Activated CD8-positive, alpha-beta memory T cell treated with anti-CD3 and anti-CD28 coated beads for 24 hours (primary cell): Measurements from ENCODE around the gene DVL2.
"Not testable (repeated sequence)": the region's sequence is repeated elsewhere in the genome, so short reads cannot be mapped to it uniquely, and the experiment has no call there.

Experiments
- DNase-seq: peaks from one replicate; pipeline ENCODE4 v3.0.0-alpha.2; 2020

Gene DVL2

DNA sequence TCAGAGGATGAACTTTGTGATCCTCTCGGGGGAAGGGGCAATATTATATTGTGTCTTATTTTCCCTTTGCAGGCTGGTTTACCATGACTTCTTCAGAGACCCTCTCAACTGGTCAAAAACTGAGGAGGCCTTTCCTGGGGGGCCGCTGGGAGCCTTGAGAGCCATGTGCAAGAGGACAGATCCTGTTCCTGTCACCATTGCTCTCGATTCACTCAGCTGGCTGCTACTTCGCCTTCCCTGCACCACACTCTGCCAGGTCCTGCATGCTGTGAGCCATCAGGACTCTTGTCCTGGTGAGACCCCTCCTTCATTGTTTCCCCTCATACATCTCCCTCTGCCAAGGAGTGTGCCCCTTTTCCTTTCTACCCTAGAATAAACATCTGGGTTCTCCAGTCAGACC, 20.2 kb upstream of the DVL2 start:
- DNase-seq, result no peak

DNA sequence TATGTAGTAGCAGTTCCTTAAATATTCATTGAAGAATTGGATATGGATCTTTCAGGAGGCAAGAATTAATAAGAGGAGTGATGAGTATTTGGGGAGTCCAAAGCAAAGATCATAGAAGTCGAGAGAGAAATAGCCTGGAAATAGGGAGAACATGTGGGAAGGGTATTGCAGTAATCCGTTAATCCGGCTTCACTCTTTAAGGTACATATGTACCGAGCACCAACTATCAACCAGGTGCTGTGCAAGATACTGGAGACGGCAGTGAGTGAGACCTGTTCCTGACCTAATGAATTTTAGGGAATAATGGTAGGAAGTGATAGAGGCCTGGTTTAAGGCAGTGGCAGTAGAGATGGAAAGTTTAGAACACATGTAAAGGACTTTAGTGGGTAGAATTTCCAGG, 18.8 kb upstream of the DVL2 start:
- no peak for DNase-seq

DNA sequence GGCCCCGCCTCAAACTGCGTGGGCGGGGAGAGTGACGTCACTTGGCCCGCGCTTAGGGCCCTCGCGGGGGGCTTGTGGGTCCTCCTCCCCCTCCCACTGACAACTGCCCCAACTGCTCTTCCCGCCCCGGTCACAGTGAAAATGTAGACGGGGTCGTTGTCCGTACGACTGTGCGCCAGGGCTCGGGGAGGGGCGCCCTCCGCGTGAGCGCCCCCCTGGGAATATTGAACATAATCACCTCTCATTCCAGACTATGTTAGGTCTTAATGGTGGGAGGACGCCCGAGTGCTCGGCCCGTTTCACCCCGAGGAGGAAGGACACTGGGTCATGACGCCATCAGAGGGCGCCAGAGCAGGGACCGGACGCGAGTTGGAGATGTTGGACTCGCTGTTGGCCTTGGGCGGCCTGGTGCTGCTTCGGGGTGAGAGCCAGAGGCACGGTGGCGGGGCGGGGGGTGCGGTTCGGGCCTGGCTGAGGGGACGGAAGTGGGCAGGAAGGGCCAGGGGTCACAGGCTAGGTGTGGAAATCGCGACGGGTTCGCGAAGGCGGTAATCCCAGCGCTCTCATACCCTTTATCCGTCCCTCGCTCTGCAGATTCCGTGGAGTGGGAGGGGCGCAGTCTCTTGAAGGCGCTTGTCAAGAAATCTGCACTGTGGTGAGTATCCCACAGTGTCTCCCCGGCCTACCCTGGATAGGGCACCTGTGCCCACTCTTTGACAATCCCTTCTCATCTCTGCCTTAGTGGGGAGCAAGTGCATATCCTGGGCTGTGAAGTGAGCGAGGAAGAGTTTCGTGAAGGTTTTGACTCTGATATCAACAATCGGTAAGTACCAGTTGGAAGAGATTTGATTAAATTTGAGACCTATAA, 18.1 kb upstream of the DVL2 start, which contains the start of gene ELP5:
ELP5 (plus strand) TSS at position 40 of the 868 bp plus-strand sequence; CDS start at position 376, 336 bp downstream.
- DNase-seq, result no peak

DNA sequence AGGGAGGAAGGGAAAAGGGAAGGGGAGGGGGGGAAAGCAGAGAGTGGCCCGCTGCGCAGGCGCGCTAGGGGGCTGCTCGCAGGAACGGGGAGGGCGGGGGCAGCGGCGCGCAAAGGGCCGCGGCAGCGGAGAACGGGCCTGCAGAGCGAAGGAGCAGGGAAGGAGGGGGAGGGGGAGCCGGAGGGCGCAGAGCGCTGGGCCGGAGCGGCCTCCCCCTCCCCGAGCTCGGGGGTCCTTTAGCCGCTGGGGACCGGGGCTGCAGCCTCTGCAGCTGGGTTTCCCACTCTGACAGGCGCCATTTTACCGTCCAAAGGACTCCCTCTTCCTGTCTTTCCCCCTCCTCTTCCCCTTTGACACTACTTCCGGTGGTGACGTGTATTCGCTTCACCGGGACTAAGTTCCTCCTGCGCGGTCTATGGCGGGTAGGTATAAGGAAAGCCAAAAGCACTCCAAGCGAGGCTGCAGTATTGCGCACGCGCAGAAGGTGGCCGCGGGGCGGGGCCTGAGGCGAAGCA, 17.4 kb upstream of the DVL2 start, which contains the start of gene CTDNEP1:
CTDNEP1 (minus strand) TSS at position 74 of the 515 bp plus-strand sequence. CDS start 438 bp downstream, outside the sequence.
- peak; percentile 100 for DNase-seq

DNA sequence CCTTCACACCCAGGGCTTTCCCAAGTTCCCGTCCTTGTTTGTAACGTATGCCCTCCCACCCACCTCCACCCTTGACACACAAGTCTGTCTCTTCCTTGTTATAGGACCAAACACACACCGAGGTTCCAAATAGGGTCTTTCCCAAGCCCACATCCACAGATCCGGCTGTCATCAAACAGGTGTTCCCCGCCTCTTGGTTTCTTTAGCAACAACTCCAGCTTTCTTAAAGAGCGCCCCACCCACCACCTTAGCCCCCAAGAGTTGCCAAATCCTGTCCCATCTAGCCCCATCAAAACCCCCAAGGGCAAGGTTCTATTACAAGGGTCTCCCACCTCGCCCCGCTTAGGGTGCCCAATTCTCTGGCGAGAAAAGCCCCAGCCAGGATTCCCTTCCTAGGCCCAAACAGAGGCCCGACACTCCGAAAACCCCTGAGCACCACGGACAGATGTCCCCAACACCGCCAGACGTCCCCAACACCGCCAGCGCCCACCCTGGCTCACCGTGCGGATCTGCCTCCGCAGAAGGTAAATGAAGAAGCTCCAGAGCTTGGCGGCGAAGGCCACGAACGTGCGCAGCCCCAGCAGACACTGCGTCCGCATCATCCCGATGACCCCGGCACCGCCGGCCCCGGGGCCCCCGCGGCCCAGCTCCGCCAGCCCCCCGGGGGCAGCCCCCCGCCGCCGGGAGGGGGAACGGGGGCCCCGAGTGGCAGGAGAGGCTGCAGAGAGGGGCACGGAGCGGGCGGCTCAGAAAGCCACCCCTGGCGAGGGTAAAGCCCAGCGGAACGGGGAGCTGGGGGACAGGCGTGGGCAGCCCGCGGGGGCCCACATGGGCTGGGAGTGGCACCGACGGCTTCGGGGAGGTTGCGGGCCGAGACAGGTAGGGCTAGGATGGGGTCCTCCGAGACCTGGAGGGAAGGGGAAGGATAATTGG, 16.6 kb upstream of the DVL2 start:
- no peak for DNase-seq

DNA sequence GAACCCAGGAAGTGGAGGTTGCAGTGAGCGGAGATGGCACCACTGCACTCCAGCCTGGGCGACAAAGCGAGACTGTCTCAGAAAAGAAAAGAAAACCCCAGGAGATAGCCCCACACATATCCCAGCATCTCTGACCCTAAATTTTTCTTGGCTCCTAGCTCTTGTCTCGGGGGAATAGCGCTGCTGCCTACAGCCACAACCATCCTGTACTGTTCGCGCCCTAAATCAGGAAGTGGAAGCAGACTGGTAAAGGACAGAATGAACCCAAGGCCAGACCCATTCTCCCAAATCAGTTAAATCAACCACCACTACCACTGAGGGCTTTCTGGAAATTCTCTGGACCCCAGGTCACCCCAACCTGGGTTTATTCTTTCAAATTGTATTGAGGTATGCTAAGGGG, 15.5 kb upstream of the DVL2 start:
- no peak for DNase-seq

DNA sequence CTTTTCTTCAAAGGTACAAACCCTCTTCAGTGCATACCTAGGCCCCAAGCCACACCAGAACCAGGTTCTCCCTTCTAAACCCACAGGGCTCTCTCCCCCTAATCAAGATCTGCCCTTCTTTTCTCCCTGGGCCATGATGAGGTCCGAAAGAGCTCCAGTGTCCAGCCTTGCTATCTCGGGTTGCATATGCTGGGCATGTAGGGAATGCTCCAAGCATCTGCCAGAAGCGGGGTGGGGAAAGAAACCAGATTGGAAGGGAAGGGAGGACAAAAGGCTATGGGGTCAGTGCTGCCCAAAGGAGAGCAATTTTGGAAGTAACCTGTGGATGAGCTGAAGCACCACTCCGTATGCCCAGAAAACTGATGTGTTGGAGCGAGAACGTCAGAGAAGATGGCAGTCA, 14.9 kb upstream of the DVL2 start:
- no peak for DNase-seq

DNA sequence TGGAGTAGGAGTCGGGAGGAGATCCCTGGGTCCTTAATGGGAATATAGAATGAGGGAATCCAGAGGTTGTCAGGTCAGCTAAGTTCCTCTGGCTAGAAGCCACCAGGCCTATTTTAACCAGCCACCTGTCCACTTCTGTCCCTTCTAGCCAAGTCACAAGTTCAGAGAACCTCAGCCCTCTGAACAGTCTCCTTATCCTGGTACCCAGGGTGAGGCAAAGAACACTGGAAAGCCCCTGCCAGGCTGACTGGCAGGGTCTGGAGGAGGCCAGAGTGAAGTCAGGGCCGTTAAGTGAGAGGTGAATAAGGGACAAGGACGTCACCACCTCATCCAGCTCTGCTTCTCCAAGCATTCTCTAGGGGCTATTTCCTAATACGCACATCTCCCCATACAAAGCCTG, 14.5 kb upstream of the DVL2 start:
- no peak for DNase-seq

- no peak for DNase-seq
Measured at GRCh38 chr17:7246779-7247178, 12.5 kb upstream of the DVL2 start.

DNA sequence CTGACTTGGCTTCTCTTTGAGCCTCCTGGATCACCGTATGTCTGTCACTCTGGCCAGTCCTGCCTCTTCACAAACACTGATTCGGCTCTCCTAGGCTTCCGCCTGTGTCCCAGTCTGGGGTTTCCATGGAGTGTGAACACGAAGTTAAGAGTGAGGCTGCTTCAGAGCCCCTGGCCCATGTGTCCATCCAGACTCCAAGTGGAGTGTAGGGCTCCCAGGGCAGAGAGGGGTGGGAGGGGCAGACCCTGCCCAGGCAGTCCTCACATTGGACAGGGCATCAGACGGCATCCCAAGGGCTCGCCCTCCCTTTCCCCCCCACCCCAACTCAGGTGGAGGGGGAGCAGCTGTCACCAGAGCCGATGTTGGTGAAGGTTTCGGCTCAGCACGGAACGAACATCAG, 9.5 kb upstream of the DVL2 start:
- not testable (repeated sequence) for DNase-seq

GRCh38 chr17:7243453-7243729, 9.1 kb upstream of the DVL2 start:
- DNase-seq, result no peak

DNA sequence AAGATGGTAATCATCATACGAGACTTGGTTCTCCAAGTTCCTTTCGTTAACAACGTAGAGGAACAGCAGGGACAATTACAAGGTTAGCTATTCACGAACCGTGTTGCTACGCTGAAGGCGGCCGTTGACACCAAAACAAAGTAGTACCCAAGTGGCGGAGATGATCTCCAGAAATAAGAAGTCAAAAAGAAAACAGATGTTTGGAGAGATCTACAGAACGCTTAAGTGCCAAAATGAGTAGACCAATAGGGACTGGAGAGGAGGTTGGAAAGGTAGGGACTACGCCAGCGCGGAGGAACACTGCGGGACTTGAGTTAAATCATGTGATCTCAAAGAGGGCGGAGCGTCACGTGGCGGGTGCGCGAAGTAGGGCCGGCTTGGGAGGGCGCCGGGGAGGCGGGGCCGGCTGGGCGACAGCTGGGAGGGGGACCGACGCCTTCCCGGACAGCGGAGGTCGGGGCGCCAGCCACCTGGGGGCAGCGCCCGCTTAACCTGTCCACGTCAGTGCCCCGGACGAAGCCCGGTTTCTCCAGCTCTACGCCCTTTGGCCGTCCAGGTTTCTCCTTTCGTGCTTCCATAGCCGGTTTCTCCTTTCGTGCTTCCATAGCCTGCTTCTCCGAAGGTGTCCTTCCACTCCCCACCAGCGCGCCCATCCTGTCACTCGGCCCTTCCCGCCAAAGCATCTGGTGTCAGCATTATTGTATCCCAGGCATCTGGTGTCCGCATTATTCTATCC, 8.6 kb upstream of the DVL2 start:
- DNase-seq, result peak; percentile 96

DNA sequence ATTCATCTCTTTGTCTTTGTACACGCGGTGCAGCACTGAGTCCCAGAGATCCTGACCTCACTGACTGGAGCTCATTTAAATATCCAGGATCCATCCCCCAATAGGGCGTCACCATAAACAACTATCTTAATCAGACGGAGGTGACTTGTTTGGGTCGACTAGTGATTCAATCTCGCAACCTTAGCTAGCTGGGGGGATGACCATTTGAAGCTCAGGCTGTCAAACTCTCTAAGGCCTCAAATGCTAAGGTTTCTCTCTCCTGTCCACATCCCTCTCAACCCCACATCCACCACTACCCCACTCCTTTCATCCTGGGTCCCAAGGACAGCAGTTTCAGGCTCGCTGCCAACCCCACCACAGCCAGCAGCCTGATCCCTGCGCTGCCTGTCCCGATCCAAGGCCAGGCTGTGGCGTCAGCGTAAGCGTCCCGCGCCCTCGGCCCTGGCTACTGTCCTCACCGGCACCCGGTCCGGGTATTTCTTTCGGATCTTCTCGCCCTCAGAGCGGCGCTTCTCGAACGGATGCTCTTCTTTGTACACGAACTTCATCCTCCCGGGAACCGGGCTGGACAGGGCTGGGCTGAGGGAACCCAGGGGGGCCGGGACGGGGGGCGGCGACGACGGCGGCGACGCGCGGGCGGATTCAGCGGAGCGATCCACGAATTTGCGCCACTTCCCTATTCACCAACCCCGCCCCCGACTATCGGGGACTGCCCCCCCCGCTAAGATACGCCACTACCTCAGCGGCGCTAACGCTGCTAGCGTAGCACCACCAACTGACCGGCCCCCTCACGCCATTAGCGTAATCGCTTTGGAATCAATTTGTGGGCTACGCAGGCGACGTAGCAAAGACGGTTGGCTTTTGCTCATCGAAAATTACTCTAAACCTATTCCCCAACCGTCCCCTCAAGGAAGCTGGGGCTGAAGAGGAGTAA, 7.7 kb upstream of the DVL2 start, which contains the start of gene GABARAP:
GABARAP (minus strand) TSS at position 667 of the 934 bp plus-strand sequence; CDS start at position 548, 119 bp downstream.
- peak; percentile 99 for DNase-seq

DNA sequence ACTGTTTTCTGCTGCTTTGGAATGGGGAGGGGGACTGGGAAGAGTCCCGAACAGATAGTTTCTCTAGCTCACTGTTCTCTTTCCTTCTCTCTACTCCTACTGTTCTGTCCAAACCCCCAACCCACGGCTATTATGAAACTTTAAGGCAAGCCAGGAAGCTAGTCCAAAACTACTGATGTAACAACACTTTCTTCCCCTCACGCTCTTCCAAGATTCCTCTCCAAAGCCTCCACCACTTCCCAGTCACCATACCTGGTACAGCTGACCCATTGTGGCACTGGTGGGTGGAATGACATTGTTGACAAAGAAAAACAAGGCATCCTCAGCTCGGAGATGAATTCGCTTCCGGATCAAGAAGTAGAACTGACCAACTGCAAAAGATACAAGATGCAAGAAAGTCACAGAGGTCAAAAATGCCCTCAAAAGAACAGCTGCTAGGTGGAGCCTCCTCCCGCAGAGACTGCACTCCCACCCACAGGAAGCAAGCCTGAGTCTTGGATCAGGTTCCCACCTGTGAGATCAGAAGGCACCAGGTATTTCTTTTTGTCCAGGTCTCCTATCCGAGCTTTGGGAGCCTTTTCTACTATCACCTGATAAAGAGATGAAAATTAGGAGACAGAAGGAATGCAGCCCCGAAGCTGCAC, 6.9 kb upstream of the DVL2 start:
- no peak for DNase-seq

- DNase-seq, result no peak
Measured at GRCh38 chr17:7240375-7240774, 6.1 kb upstream of the DVL2 start.

- DNase-seq, result peak; percentile 97
Measured at GRCh38 chr17:7239091-7240027, 5.0 kb upstream of the DVL2 start, which contains the start of gene PHF23. TSS of gene PHF23 (minus strand) at chr17:7239457. CDS start at chr17:7239279, 178 bp downstream.

- DNase-seq, result peak; percentile 78
Measured at GRCh38 chr17:7238420-7239090, 4.2 kb upstream of the DVL2 start.

- peak; percentile 92 for DNase-seq
Measured at GRCh38 chr17:7237761-7238419, 3.6 kb upstream of the DVL2 start.
